ENCODE results near the gene RANBP10. TPM values are rescaled to one million over a fixed set of nuclear protein-coding genes. Genes with fewer than 3 reads are reported as not detected.

Gene RANBP10
- total RNA-seq, 1 donor from 2014 or later = 14.7 TPM

- DNase-seq = no peak
- no peak overlapping the region for H3K4me3 ChIP-seq
- H3K27me3 ChIP-seq (ENCODE audit: low read depth) = no peaks in the 10 kb centered on the region
- H3K36me3 ChIP-seq = peaks cover 78% of the 10 kb centered on the region
- no peaks in the 10 kb centered on the region for H3K4me1 ChIP-seq
- H3K9me3 ChIP-seq (replicated peaks) = no peaks in the 10 kb centered on the region
- TF ChIP-seq, protein P1, sequence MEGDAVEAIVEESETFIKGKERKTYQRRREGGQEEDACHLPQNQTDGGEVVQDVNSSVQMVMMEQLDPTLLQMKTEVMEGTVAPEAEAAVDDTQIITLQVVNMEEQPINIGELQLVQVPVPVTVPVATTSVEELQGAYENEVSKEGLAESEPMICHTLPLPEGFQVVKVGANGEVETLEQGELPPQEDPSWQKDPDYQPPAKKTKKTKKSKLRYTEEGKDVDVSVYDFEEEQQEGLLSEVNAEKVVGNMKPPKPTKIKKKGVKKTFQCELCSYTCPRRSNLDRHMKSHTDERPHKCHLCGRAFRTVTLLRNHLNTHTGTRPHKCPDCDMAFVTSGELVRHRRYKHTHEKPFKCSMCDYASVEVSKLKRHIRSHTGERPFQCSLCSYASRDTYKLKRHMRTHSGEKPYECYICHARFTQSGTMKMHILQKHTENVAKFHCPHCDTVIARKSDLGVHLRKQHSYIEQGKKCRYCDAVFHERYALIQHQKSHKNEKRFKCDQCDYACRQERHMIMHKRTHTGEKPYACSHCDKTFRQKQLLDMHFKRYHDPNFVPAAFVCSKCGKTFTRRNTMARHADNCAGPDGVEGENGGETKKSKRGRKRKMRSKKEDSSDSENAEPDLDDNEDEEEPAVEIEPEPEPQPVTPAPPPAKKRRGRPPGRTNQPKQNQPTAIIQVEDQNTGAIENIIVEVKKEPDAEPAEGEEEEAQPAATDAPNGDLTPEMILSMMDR (IDR thresholded peaks at IDR 0.05; ENCODE audit: borderline replicate concordance) = no peak
- no peak overlapping the region for H3K27ac ChIP-seq (replicated peaks)
- intact Hi-C loops (cut with micrococcal nuclease) = no loop called here
Observed at GRCh38 chr16:67731753-67732095, 74.6 kb downstream of the RANBP10 start.

DNA sequence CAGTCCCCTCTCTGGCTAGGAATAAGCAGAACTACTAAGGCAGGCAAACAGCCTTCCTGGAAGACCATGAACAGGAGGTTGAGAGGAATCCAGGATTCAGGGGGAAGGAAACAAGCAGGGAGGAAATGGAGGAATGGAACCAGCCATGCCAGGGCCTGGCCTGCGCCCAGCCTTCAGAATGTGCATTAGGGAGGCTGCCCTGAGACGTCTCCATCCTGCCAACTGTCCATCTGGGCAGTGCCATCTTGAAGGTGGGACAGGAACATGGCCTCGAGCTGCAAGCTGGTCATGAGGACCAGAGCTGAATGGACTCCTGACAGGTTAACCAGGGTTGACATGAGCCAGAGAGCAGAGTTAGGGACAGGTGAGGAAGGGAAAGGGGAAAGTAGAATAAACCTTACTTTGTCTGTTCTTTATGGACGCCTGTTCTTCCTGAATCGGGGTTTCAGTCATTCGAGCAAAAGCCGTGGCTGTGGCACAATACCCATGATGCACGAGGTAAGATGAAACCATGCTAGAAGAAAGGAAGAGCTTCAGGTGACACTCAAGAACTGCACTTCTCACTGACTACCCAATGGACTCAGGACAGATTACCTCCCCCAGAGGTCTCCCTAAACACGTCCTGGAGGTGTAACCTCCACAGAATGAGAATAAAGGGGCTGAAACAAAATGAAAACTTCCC is 75.1 kb downstream of the RANBP10 start:
- peaks cover 83% of the 10 kb centered on the region for H3K36me3 ChIP-seq
- TF ChIP-seq, protein P1 (IDR thresholded peaks at IDR 0.05; ENCODE audit: borderline replicate concordance) = no peak
- no peak overlapping the region for H3K27ac ChIP-seq (replicated peaks)
- no peak overlapping the region for H3K4me3 ChIP-seq
- intact Hi-C loops (cut with micrococcal nuclease) = no loop called here
- no peaks in the 10 kb centered on the region for H3K27me3 ChIP-seq (ENCODE audit: low read depth)
- no peaks in the 10 kb centered on the region for H3K9me3 ChIP-seq (replicated peaks)
- no peak for DNase-seq
- H3K4me1 ChIP-seq = no peaks in the 10 kb centered on the region

- TF ChIP-seq, protein P1 (IDR thresholded peaks at IDR 0.05; ENCODE audit: borderline replicate concordance) = no peak
- no peaks in the 10 kb centered on the region for H3K4me1 ChIP-seq
- no peak overlapping the region for H3K27ac ChIP-seq (replicated peaks)
- no peaks in the 10 kb centered on the region for H3K27me3 ChIP-seq (ENCODE audit: low read depth)
- no peak for DNase-seq
- intact Hi-C loops (cut with micrococcal nuclease) = no loop called here
- peaks cover 89% of the 10 kb centered on the region for H3K36me3 ChIP-seq
- no peak overlapping the region for H3K4me3 ChIP-seq
- H3K9me3 ChIP-seq (replicated peaks) = no peaks in the 10 kb centered on the region
Observed at GRCh38 chr16:67730326-67730725, 76.0 kb downstream of the RANBP10 start.

DNA sequence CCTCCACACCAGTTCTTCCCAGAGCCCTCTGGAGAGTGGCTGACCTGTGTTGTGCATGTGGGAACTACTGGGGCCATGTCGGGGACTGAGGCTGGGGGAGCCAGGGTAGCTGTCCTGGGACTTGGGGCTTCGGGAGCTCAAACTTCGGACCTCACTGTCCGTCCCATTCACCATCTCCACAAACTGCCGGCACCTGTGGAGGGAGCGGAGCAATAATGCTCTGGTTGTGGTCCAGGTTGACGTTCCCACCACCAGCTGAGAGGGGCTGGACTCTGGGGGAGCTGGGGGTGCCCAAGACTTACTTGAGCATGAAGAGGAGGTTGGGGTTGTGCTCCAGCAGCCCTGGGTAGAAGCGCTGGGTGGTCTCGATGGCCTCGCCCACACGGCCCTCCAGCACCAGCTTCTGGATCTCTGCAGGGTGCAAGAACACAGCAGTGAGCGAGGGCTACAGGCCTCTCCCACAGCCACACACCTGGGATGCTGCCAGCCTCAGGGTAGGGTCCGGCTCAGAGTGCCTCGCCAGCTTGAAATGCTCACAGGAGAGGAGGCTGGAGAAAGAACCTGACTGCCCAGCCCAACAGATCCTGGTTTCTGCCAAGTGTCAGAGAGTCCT is 76.6 kb downstream of the RANBP10 start:
- Histone ChIP-seq H3K9me3 (replicated peaks) (no peaks in the 10 kb centered on the region), H3K36me3 (peaks cover 91% of the 10 kb centered on the region), H3K27me3 (ENCODE audit: low read depth) (no peaks in the 10 kb centered on the region), H3K27ac (replicated peaks) (no peak overlapping the region), H3K4me1 (no peaks in the 10 kb centered on the region), H3K4me3 (no peak overlapping the region)
- no peak for DNase-seq
- intact Hi-C loops (cut with micrococcal nuclease) = no loop called here
- TF ChIP-seq, protein P1 (IDR thresholded peaks at IDR 0.05; ENCODE audit: borderline replicate concordance) = no peak

DNA sequence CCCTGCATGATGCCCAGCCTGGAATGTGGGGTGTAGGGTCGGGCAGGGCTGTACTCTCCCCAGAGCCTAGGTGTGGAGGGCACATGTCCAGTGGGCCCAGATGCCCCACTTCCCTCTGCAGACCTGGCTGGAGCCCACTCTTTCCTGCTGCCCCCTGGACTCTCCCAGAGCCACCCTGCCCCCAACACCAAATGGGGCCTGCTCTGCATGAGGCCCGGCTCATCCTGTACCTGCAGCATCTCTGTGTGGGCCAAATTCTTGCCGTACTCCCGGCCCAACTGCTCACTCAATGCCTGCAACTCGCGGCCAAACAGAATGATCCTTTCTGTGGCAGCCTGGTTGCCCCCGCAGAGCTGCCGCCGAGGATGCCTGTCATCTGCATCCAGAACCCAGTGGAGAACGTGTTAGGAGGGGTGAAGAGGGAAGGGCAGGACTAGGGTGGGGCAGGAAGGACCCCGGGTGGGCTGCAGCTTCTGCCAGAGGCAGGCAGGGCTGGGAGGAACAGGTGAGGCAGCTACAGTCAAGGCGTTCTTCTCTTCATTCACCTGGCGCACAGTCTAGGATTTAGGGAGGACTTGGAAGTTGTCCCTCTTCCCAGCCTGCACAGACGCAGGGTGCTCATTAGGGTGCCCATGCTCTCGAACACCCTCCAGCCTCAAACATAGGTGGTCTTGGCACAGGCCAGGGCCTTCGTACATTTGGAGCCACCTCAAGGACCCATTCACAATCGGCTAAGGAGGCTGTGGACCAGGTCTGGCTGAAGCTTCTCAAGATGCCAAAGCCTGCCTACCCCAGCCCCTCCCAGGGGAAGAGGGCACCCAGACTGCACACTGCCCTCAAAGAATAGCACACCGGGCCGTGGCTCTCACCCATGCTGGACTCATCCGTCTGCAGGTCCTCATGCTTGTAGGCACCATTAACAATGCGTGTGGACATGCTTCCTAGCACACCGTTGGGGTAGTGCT is 78.6 kb downstream of the RANBP10 start:
- intact Hi-C loops (cut with micrococcal nuclease) = no loop called here
- DNase-seq = no peak
- no peaks in the 10 kb centered on the region for H3K9me3 ChIP-seq (replicated peaks)
- H3K36me3 ChIP-seq = peaks cover 92% of the 10 kb centered on the region
- no peak overlapping the region for H3K4me3 ChIP-seq
- H3K27me3 ChIP-seq (ENCODE audit: low read depth) = no peaks in the 10 kb centered on the region
- TF ChIP-seq, protein P1 (IDR thresholded peaks at IDR 0.05; ENCODE audit: borderline replicate concordance) = no peak
- H3K27ac ChIP-seq (replicated peaks) = no peak overlapping the region
- no peaks in the 10 kb centered on the region for H3K4me1 ChIP-seq
